Measurements from ENCODE around the gene OXCT2.
"Not testable (repeated sequence)": the region's sequence is repeated elsewhere in the genome, so short reads cannot be mapped to it uniquely, and the experiment has no call there.

The OXCT2 gene

GRCh38 chr1:39770100-39771021, 787 bp downstream of the OXCT2 start:
- not testable (repeated sequence) for FAIRE-seq; DNase-seq (ENCODE audit: insufficient read length, low spot score)

- DNase-seq (ENCODE audit: insufficient read length, low spot score); FAIRE-seq: not testable (repeated sequence)
Observed at GRCh38 chr1:39769502-39769901, 1.6 kb downstream of the OXCT2 start.

- not testable (repeated sequence) for FAIRE-seq; DNase-seq (ENCODE audit: insufficient read length, low spot score)
Observed at GRCh38 chr1:39766466-39766865, 4.7 kb downstream of the OXCT2 start.

GRCh38 chr1:39764512-39764911, 6.6 kb downstream of the OXCT2 start:
- not testable (repeated sequence) for DNase-seq (ENCODE audit: insufficient read length, low spot score); FAIRE-seq

GRCh38 chr1:39763619-39764374, 7.4 kb downstream of the OXCT2 start:
- DNase-seq (ENCODE audit: insufficient read length, low spot score); FAIRE-seq: not testable (repeated sequence)

- no peak for FAIRE-seq
- TF ChIP-seq CTCF (IDR thresholded peaks at IDR 0.05; ENCODE audit: insufficient read depth, missing control alignments): no peak
- no peak for DNase-seq (ENCODE audit: insufficient read length, low spot score)
Observed at GRCh38 chr1:39762550-39763540, 8.3 kb downstream of the OXCT2 start.

GRCh38 chr1:39761557-39762260, 9.4 kb downstream of the OXCT2 start:
- FAIRE-seq (no peak), DNase-seq (ENCODE audit: insufficient read length, low spot score) (no peak)
- TF ChIP-seq CTCF (IDR thresholded peaks at IDR 0.05; ENCODE audit: insufficient read depth, missing control alignments): no peak

GRCh38 chr1:39761016-39761415, 10.1 kb downstream of the OXCT2 start:
- FAIRE-seq: no peak
- TF ChIP-seq CTCF (IDR thresholded peaks at IDR 0.05; ENCODE audit: insufficient read depth, missing control alignments): no peak
- DNase-seq (ENCODE audit: insufficient read length, low spot score): no peak

Data from D721Med (cell line).